GM21381 (cell line): Measurements from ENCODE around the gene DLL4.

Experiments used
- ATAC-seq: cut with Tn5 transposase; IDR thresholded peaks from one replicate; pipeline ENCODE4 v1.9.1; 2021; ENCODE audit warnings: mild to moderate bottlenecking, moderate library complexity; ENCODE audit not compliant: unreplicated experiment

DLL4 gene

DNA sequence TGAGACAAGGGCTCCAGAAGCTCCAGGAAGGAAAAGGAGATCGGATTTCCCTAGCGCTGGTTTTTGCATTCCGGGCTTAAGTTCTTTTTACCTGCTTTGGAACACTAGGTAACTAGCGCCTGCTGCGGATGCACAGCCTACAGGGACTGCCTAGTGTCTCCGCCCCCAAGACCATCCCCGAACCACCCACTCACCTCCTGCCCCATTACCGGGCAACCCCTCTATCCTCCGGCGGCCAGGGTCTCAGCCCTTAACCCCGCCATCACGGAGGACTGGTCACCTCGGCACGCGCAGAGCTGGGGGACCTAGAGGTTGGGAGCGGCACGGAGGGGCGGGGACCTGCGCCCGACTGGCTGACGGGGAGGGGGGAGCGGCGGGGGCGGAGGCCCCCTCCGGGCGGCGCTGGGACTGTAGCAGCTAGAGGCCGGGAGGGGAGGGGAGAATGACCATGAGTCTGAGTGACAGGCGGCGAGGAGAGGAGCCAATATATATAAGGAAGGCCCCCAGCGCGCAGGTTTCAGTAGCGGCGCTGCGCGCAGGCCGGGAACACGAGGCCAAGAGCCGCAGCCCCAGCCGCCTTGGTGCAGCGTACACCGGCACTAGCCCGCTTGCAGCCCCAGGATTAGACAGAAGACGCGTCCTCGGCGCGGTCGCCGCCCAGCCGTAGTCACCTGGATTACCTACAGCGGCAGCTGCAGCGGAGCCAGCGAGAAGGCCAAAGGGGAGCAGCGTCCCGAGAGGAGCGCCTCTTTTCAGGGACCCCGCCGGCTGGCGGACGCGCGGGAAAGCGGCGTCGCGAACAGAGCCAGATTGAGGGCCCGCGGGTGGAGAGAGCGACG is at the start of gene DLL4:
Gene DLL4, plus strand, starts transcription at position 520 of the 839 bp plus-strand sequence. CDS start 329 bp downstream, outside the sequence.
- ATAC-seq: no peak

DNA sequence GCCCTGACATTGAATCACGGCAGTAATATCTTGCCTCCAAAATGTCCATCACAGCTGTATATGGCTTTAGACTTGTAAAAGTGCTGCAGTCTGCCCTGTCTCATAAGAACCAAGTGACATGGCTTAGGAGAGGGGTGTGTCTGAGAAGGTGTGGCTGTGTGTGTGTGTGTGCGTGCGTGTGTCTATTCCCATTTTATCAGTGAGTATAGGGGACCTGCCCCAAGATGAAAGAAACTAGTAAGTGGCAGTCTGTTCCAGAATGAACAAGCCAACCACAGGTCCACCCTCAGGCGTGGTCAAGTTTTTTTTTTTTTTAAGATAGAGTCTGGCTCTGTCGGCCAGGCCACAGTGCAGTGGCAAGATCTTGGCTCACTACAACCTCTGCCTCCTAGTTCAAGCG is 49.5 kb upstream of the DLL4 start:
- no peak for ATAC-seq

DNA sequence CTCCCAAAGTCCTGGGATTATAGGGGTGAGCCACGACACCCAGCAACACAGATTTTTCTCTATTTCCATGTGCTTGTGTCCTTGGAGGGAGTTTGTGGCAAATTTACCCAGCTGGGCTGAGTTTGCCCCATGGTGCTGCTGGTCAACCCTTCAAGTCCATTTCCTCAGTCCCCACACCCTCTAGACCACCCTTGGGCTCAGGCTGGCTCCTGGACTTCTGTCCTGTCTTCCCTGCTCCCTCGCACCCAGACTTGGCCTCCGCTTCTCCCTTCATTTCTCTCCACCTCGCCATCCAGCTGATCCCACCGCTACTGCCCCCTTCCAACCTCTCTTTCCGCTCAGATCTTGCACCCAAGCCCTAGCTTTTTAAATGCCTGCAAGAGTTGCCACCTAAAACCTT is 47.8 kb upstream of the DLL4 start:
- ATAC-seq: no peak

DNA sequence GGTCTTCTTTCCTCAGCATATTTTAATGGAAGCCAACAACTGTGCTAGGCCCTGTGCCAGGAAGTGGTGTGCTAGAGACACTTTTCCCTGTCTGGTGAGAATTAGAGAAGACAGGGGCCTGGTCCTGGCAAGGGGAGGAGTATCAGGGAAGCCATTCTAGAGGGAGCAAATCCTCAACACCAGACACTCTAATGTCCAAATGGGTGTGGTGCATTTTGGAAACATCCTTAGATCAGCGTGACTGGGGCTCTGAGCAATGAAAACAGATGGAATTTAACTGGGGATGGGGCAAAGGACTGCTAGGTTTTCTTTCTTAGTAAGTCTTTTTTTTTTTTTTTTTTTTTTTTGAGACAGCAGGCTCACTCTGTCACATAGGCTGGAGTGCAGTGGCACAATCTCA is 42.6 kb upstream of the DLL4 start:
- ATAC-seq: no peak

DNA sequence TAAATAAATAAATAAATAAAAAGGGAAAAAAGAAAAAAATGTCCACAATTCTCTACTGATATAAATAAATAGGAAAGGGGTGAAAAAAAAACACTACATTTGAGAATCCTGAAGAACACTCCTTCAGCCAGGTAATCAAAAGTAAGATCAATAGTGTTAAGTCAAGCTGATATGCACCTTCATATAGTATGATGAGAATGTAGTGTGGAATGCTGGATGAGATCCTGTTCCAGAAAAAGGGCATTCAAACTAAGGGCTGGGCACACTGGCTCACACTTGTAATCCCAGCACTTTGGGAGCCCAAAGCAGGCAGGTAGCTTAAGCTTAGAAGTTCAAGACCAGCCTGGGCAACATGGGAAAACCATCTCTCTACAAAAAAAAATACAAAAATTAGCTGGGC is 40.0 kb upstream of the DLL4 start:
- ATAC-seq: no peak

DNA sequence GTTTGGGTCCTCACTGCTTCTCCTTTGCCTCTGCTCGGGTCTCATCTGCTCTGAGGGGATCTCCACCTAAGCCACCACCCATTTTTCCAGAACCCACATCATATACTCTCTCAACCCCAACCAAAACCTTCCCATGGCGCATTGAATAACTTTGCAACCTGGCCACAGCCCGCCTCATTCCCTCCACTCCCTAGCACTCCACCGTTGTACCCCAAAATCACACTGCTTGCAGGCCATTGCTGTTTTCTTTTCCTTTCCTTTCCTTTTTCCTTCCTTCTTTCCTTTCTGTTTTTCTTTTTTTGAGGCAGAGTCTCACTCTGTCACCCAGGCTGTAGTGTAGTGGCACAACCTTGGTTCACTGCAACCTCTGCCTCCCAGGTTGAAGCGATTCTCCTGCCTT is 38.0 kb upstream of the DLL4 start:
- ATAC-seq: no peak

DNA sequence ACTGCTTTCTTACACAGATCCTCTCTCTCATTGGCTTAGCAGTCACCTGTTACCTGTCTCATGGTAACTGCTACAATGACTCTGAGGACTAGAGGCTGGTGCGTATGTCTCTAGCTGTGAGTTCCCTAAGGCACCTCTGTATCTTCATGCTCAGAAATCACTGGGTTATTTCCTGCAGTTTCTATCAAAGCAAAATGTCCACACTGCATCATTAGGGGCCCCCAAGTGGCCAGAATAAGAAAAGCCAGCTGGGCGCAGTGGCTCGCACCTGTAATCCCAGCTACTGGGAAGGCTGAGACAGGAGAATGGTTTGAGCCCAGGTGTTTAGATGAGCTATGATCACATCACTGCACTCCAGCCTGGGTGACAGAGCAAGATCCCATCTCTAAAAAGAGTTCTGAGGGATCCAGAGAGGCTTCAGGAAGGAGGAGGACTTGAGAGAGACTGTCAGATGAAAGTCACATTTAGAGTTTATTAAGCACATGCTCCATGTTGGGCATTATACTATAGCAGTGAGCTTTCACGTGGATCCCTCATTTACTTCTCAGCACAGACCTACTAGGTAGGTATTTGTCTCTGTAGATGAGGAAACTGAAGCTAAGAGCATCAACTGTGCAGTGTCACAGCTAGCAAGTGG is 37.2 kb upstream of the DLL4 start:
- ATAC-seq: no peak

DNA sequence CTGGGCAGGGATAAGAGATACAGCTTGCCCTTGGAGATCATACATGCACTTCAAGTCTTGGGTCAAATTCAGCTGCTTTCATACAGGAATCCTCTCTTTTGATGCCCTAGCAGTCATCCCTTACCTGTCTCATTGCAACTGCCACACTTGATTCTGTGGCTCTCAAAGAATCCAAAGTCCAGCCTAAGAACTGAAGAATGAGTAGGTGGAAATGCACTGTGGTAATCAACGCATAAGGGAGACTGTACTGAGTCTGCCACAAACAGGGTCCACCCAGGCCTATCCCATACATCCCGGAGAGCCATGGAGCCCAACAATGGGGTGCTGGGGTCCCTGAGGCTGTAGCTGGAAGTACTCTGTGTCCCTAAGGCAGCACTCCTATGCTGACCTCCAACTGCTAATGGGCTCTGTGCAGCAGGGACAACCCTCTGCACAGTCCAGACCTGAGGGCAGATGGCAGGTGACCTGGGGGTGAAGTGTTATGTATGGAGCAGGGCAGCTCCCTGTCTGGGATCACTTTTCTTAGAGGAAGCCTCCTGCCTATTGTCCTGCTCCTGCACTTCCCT is 36.6 kb upstream of the DLL4 start:
- no peak for ATAC-seq

DNA sequence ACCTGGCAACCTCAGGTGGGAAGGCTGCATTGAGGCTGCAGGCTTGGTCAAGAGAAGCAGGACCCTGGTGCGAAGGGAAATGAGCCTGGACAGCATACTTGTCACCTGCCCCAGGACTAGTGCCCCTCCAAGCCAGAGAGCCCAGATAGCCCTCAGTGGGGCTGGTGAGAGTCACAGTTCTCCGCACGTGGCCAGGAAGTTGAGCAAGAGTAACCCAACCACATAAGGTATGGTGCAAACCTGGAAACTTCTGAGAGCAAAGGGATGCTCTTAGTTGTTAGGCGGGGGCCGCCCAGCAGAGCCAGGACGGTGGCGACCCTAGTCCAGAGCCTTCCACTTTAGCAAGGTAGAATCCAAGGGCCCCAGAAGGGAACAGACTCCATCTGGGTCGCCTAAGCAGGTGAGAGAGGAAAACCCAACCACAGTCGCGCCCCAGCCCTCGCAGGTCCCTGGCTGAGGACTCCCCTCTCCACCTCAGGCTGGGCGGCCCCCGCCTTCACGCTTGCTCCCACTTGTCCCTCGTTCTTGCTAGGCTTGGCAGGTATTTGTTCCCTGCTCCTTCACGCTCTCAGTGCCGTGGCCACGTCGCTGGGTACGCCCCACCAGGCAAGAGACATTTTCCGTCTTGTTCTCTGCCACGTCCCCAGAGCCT is 36.0 kb upstream of the DLL4 start:
- no peak for ATAC-seq

DNA sequence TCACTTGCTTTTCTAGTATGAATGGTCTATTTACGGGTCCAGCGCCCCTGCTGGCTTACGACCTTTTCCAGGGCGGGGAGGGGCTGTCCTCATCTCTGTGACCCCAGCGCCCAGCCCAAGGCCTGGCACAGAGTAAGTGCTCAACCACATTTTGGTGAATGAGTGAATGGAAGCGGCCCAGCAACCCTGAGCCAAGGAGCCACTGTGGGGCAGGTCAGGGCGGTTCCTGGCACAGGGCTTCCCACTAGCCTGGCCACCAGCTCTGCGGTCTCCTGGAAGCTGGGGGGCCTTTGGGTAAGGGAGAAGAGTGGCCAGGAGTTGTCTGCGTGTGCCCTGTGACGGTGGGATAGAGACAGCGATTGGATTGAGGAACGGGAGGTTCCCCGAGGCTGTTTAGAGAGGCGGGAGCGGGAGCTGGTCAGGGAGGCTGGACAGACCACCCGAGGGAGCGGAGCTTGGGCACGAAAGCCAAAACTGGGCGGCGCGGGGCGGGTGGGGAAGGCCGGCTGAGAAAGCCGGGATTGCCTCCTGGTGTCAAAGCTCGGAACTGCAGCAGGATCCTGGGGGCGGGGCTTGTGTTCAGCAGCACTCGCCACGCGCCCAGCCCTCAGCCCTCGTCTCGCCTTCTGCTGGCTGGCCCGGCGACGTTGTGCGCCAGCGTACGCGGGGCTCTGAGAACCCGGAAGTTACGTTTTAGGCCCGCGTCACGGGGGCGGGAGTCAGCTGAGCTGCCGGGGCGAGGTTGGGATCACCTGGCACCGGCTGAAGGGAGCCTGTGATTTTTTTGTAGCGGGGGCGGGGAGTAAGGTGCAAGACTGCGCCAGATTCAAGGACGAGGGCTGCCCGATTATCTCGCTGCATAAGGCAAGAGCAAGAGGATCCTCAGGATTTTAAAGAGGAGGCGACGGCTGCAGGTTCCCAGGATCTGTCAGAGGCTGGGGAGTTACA is 35.1 kb upstream of the DLL4 start, which contains the start of gene VPS18:
Gene VPS18, plus strand, starts transcription at position 718 of the 948 bp plus-strand sequence. CDS start 319 bp downstream, outside the sequence.
- ATAC-seq: peak; percentile 84

DNA sequence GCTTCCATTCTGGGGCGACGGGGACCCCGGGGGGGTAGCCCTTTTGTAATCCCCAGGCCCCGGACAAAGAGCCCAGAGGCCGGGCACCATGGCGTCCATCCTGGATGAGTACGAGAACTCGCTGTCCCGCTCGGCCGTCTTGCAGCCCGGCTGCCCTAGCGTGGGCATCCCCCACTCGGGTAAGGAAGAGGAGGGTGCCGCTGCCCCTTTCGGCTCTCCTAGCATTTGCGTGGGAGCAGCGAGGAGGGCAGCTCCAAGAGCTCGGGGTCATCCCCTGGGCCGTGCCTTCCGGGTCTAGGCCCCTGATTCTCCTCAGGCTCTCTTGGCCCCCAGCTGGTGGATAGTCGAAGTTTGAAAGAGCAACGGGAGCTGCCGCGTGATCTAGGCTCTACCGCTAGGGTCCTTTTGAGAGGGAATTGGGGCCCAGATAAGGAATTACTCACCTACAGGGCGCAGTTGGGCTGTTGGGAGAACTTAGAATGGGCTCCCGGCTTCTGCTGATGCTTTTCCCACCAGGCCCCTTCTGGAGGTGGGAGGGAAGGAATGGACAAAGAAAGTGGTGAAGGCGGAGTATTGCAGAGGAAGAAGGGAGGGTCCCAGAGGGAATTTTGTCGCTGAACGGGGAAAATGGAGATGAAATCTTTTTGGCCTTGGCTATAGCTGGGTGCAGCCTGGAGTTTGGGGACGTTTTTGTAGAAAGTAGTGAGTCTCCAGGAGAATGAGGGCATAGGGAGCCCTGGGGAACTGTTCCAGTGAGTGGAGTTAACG is 34.3 kb upstream of the DLL4 start:
- ATAC-seq: peak; percentile 23

DNA sequence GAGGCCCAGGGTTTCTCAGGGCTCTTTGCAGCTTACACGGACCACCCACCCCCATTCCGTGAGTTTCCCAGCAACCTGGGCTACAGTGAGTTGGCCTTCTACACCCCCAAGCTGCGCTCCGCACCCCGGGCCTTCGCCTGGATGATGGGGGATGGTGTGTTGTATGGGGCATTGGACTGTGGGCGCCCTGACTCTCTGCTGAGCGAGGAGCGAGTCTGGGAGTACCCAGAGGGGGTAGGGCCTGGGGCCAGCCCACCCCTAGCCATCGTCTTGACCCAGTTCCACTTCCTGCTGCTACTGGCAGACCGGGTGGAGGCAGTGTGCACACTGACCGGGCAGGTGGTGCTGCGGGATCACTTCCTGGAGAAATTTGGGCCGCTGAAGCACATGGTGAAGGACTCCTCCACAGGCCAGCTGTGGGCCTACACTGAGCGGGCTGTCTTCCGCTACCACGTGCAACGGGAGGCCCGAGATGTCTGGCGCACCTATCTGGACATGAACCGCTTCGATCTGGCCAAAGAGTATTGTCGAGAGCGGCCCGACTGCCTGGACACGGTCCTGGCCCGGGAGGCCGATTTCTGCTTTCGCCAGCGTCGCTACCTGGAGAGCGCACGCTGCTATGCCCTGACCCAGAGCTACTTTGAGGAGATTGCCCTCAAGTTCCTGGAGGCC is 29.5 kb upstream of the DLL4 start:
- ATAC-seq: no peak

DNA sequence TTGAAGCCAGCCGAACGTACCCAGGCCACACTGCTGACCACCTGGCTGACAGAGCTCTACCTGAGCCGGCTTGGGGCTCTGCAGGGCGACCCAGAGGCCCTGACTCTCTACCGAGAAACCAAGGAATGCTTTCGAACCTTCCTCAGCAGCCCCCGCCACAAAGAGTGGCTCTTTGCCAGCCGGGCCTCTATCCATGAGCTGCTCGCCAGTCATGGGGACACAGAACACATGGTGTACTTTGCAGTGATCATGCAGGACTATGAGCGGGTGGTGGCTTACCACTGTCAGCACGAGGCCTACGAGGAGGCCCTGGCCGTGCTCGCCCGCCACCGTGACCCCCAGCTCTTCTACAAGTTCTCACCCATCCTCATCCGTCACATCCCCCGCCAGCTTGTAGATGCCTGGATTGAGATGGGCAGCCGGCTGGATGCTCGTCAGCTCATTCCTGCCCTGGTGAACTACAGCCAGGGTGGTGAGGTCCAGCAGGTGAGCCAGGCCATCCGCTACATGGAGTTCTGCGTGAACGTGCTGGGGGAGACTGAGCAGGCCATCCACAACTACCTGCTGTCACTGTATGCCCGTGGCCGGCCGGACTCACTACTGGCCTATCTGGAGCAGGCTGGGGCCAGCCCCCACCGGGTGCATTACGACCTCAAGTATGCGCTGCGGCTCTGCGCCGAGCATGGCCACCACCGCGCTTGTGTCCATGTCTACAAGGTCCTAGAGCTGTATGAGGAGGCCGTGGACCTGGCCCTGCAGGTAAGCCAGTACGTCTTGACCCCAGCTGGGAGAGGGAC is 28.7 kb upstream of the DLL4 start:
- no peak for ATAC-seq

DNA sequence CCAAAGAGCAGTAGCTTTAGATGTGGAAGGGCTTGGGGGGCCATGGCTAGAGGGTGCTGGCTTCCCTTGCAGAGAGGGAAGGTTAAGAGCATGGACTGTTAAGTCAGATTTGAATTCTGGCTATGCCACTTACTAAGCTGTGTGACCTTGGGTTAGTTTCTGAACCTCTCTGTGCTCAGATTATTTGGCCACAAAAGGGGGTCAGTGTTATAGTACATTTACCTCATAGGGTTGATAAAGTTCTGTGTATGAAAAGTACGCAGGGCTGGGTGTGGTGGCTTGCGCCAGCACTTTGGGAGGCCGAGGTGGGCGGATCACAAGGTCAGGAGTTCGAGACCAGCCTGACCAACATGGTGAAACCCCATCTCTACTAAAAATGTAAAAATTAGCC is 28.1 kb upstream of the DLL4 start:
- ATAC-seq: no peak

DNA sequence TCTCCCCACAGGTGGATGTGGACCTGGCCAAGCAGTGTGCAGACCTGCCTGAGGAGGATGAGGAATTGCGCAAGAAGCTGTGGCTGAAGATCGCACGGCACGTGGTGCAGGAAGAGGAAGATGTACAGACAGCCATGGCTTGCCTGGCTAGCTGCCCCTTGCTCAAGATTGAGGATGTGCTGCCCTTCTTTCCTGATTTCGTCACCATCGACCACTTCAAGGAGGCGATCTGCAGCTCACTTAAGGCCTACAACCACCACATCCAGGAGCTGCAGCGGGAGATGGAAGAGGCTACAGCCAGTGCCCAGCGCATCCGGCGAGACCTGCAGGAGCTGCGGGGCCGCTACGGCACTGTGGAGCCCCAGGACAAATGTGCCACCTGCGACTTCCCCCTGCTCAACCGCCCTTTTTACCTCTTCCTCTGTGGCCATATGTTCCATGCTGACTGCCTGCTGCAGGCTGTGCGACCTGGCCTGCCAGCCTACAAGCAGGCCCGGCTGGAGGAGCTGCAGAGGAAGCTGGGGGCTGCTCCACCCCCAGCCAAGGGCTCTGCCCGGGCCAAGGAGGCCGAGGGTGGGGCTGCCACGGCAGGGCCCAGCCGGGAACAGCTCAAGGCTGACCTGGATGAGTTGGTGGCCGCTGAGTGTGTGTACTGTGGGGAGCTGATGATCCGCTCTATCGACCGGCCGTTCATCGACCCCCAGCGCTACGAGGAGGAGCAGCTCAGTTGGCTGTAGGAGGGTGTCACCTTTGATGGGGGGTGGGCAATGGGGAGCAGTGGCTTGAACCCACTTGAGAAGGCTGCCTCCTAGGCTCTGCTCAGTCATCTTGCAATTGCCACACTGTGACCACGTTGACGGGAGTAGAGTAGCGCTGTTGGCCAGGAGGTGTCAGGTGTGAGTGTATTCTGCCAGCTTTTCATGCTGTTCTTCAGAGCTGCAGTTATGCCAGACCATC is 26.3 kb upstream of the DLL4 start:
- no peak for ATAC-seq

DNA sequence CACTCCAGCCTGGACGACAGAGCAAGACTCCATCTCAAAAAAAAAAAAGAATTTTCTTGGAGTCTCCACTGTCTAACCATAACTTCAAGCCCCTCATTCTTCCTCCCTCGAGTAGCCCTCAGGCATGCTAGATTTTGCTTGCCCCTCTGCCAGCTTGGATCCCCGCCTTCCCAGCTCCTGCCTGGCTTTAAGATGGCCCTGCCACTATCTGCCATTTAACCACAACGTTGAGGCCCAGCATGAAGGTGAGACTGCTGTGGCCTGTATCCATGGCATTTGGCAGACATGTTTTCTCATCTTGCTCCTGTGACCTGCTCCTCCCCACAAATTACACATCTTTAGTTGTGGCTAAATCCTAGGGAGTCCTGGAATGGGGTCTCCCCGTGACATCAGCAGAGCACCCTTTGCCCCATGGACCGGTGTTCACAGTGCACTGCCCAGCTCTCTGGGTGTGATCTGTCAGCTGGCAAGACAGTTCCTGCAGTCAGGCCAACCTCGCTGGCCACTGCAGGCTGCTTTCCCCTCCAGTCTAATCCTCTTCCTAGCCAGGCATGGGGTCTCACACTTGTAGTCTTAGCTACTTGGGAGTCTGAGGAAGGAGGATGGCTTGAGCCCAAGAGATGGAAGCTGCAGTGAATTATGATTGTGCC is 24.5 kb upstream of the DLL4 start:
- no peak for ATAC-seq
